ENCODE data around the gene TULP4.

GRCh38 chr6:158522616-158523015 lies 210.4 kb downstream of the TULP4 start:
- TF ChIP-seq EP300 (IDR thresholded peaks at IDR 0.05): no peak
- no peak for TF ChIP-seq CHD2 (IDR thresholded peaks at IDR 0.05; ENCODE audit: low read length, partially characterized antibody)
- TF ChIP-seq JUNB (IDR thresholded peaks at IDR 0.05): no peak
- TF ChIP-seq CTCF (IDR thresholded peaks at IDR 0.05): no peak
- TF ChIP-seq ZFP36 (IDR thresholded peaks at IDR 0.05; ENCODE audit: borderline replicate concordance, partially characterized antibody): no peak
